ENCODE measurements around the gene PCDHGB4. TPM values are rescaled to one million over a fixed set of nuclear protein-coding genes. Genes with fewer than 3 reads are reported as not detected.
"Not testable (repeated sequence)": the region's sequence is repeated elsewhere in the genome, so short reads cannot be mapped to it uniquely, and the experiment has no call there.

The PCDHGB4 gene
- total RNA-seq, 4 donors from 2014 or later, result 3.8 to 5.5 (median 4.6) TPM

DNA sequence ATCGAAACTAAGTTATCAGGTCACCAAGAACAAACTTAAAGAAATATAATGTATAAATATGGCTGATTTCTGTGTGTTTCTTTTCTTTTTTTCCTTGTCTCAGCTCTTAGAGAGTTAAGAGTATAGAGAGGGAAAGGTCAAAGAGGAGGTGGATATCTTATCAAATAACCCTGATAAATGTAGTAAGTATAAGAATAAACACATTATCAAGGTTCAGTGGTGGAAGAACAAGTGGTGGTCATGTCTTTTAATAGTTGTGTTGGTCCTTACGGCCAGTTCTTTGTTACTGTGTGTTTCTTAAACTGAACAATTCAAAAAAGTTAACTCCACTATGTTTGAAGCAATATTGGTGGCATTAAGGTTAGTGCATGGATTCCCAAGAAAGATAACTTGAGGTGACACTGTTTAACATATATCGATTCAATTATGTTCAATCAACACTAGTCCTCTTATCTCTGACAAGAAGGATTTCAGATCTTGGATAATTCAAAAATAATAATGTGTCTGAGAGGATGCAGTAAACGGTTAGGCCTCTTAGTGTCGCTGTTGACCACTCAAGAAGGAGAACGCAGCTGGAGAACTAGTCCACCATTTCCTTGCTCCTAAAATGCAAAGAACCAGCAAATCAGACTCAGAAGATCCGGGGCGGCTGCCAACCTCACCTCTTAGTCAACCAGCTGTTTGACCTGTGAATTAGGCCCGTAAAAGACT lies 44.1 kb upstream of the PCDHGB4 start, which contains the start of gene PCDHGA3:
PCDHGA3 (plus strand) TSS at position 588 of the 711 bp plus-strand sequence. CDS start 205 bp downstream, outside the sequence.
- Histone ChIP-seq H3K27ac (replicated peaks in 1 of 4) (no peak within 1 kb of the TSS), H3K4me3 (peak within 1 kb of the TSS; percentile 26 to 30 (median 29)), H3K36me3 (no peaks in the 10 kb centered on the region), H3K4me1 (no peaks in the 10 kb centered on the region), H3K9me3 (peaks cover 0 to 100% (median 81%) of the 10 kb centered on the region in 4 donors), H3K27me3 (peaks cover 0 to 60% (median 0%) of the 10 kb centered on the region in 4 donors)
- TF ChIP-seq POLR2AphosphoS5 (IDR thresholded peaks at IDR 0.05) (no peak), POLR2A (IDR thresholded peaks at IDR 0.05; ENCODE audit: low read depth) (no peak), EP300 (IDR thresholded peaks at IDR 0.05) (no peak)
- TF ChIP-seq, protein P1, sequence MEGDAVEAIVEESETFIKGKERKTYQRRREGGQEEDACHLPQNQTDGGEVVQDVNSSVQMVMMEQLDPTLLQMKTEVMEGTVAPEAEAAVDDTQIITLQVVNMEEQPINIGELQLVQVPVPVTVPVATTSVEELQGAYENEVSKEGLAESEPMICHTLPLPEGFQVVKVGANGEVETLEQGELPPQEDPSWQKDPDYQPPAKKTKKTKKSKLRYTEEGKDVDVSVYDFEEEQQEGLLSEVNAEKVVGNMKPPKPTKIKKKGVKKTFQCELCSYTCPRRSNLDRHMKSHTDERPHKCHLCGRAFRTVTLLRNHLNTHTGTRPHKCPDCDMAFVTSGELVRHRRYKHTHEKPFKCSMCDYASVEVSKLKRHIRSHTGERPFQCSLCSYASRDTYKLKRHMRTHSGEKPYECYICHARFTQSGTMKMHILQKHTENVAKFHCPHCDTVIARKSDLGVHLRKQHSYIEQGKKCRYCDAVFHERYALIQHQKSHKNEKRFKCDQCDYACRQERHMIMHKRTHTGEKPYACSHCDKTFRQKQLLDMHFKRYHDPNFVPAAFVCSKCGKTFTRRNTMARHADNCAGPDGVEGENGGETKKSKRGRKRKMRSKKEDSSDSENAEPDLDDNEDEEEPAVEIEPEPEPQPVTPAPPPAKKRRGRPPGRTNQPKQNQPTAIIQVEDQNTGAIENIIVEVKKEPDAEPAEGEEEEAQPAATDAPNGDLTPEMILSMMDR (IDR thresholded peaks at IDR 0.05), result peak in 1 of 3 experiments; percentile 15
- intact Hi-C loops (cut with DNase I), result no loop called here
- no peak for DNase-seq (ENCODE audit: extremely low spot score)
- 28% methylated on average over 9 of the region's 9 CpGs for WGBS

DNA sequence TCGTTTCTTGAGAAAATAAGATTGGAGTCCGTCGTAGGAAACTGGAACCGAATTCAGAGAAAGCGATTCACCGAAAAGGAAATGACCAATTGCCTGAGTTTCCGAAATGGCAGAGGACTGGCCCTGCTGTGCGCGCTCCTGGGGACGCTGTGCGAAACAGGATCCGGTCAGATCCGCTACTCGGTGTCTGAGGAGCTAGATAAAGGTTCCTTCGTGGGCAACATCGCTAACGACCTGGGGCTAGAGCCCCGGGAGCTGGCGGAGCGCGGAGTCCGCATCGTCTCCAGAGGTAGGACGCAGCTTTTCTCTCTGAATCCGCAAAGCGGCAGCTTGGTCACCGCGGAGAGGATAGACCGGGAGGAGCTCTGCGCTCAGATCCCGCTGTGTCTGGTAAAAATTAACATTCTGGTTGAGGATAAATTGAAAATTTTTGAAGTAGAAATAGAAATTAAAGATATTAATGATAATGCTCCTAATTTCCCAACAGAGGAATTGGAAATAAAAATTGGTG lies 43.5 kb upstream of the PCDHGB4 start:
- DNase-seq (ENCODE audit: extremely low spot score), result no peak
- H3K27ac ChIP-seq (replicated peaks in 1 of 4), result no peak overlapping the region
- intact Hi-C loops (cut with DNase I), result no loop called here
- peaks cover 0 to 98% (median 81%) of the 10 kb centered on the region in 4 donors for H3K9me3 ChIP-seq
- WGBS, result 23% methylated on average over 31 of the region's 31 CpGs
- H3K36me3 ChIP-seq, result no peaks in the 10 kb centered on the region
- TF ChIP-seq, protein P1 (IDR thresholded peaks at IDR 0.05), result no peak
- no peak for TF ChIP-seq POLR2A (IDR thresholded peaks at IDR 0.05; ENCODE audit: low read depth)
- no peak for TF ChIP-seq POLR2AphosphoS5 (IDR thresholded peaks at IDR 0.05)
- no peak for TF ChIP-seq EP300 (IDR thresholded peaks at IDR 0.05)
- H3K4me3 ChIP-seq, result peak overlapping the region; percentile 26 to 30 (median 29)
- H3K27me3 ChIP-seq, result peaks cover 0 to 54% (median 0%) of the 10 kb centered on the region in 4 donors
- no peaks in the 10 kb centered on the region for H3K4me1 ChIP-seq

DNA sequence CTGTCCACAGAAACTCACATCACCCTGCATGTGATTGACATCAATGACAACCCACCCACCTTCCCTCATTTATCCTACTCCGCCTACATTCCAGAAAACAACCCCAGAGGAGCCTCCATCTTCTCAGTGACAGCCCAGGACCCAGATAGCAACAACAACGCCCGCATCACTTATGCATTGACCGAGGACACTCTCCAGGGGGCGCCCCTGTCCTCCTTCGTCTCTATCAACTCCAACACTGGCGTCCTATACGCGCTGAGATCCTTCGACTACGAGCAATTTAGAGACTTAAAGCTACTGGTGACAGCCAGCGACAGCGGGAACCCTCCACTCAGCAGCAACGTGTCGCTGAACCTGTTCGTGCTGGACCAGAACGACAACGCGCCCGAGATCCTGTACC lies 42.2 kb upstream of the PCDHGB4 start:
- Histone ChIP-seq H3K27ac (replicated peaks in 1 of 4) (no peak overlapping the region), H3K9me3 (peaks cover 0 to 98% (median 78%) of the 10 kb centered on the region in 4 donors), H3K4me1 (no peaks in the 10 kb centered on the region), H3K36me3 (no peaks in the 10 kb centered on the region), H3K4me3 (no peak overlapping the region), H3K27me3 (peaks cover 0 to 50% (median 0%) of the 10 kb centered on the region in 4 donors)
- no peak for TF ChIP-seq POLR2AphosphoS5 (IDR thresholded peaks at IDR 0.05)
- WGBS, result 39% methylated on average over 13 of the region's 20 CpGs
- no peak for DNase-seq (ENCODE audit: extremely low spot score)
- intact Hi-C loops (cut with DNase I), result no loop called here

DNA sequence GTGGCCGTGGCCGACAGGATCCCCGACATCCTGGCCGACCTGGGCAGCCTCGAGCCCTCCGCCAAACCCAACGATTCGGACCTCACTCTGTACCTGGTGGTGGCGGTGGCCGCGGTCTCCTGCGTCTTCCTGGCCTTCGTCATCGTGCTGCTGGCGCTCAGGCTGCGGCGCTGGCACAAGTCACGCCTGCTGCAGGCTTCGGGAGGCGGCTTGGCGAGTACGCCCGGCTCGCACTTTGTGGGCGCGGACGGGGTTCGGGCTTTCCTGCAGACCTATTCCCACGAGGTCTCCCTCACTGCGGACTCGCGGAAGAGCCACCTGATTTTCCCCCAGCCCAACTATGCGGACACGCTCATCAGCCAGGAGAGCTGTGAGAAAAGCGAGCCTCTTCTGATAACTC lies 41.5 kb upstream of the PCDHGB4 start:
- peaks cover 0 to 98% (median 80%) of the 10 kb centered on the region in 4 donors for H3K9me3 ChIP-seq
- H3K4me1 ChIP-seq; H3K27ac ChIP-seq (replicated peaks in 1 of 4); H3K4me3 ChIP-seq; H3K36me3 ChIP-seq; DNase-seq (ENCODE audit: extremely low spot score); intact Hi-C loops (cut with DNase I): not testable (repeated sequence)
- WGBS, result 46% methylated on average over 8 of the region's 35 CpGs
- peaks cover 0 to 48% (median 0%) of the 10 kb centered on the region in 4 donors for H3K27me3 ChIP-seq

DNA sequence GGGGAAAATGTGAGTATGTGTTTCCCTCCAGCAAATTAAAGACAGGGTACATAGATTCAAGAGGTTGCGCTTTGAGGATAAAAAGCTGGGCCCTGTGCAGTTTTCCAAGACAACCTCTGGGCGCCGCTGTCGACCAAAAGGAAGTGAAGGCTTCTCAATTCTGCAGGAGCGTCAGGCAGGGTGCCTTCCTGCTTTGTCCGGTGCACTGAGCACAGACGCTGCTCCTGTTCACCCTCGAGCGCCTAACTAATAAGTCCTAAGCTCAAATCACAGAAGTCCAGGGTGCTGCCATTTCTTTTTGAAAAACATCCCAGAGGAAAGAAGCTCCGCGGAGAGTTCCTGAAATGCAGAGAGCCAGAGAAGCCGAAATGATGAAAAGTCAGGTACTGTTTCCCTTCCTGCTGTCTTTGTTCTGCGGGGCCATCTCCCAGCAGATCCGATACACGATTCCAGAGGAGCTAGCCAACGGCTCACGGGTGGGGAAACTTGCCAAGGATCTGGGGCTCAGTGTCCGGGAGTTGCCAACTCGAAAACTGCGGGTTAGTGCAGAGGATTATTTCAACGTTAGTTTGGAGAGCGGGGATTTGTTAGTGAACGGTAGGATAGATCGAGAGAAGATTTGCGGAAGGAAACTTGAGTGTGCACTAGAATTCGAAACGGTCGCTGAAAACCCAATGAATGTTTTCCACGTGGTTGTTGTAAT lies 37.4 kb upstream of the PCDHGB4 start, which contains the start of gene PCDHGB1:
PCDHGB1 (plus strand) TSS at position 183 of the 703 bp plus-strand sequence; CDS start at position 345, 162 bp downstream.
- Histone ChIP-seq H3K4me3 (peak within 1 kb of the TSS; percentile 22 to 37 (median 30)), H3K9me3 (peaks cover 0 to 95% (median 87%) of the 10 kb centered on the region in 4 donors), H3K27ac (replicated peaks in 1 of 4) (peak within 1 kb of the TSS in 1 of 4 donors; percentile 27), H3K36me3 (no peaks in the 10 kb centered on the region), H3K4me1 (no peaks in the 10 kb centered on the region), H3K27me3 (peaks cover 0 to 42% (median 3%) of the 10 kb centered on the region in 4 donors)
- intact Hi-C loops (cut with DNase I), result loop anchor here (10.0 kb wide), 1 partner anchor 215 kb away; no protein-coding TSS in a partner anchor
- TF ChIP-seq POLR2AphosphoS5 (IDR thresholded peaks at IDR 0.05), result no peak
- TF ChIP-seq, protein P1 (IDR thresholded peaks at IDR 0.05), result peak; percentile 26 to 47 (median 31)
- WGBS, result 26% methylated on average over 26 of the region's 29 CpGs
- no peak for DNase-seq (ENCODE audit: extremely low spot score)

Measured in esophagus muscularis mucosa (tissue), 4 donors.